H1 (cell line): Measurements from ENCODE around the gene CKAP2L. TPM values are rescaled to one million over a fixed set of nuclear protein-coding genes. Genes with fewer than 3 reads are reported as not detected.

ENCODE experiments used
- BCL11A ChIP-seq, 2 experiments: IDR thresholded peaks; one replicate each; pipeline ENCODE4 v1.6.1; 2011; ENCODE audit warnings: low read depth in 2 of 2, low read length in 2 of 2, mild to moderate bottlenecking in 2 of 2
- BRCA1 ChIP-seq: IDR thresholded peaks from 2 replicates; pipeline ENCODE4 v1.6.1; 2012; ENCODE audit warnings: low read depth, low read length, improper control_type of control experiment
- CHD7 ChIP-seq: fragments of 300-600 bp; sonication (generic); IDR thresholded peaks from 2 replicates; pipeline ENCODE4 v1.7.1; 2012; ENCODE audit warnings: low read length, moderate library complexity, mild to moderate bottlenecking, inconsistent platforms; ENCODE audit not compliant: insufficient replicate concordance
- EGR1 ChIP-seq: IDR thresholded peaks from 2 replicates; pipeline ENCODE4 v1.6.1; 2011; ENCODE audit warnings: low read depth, low read length, borderline replicate concordance
- FOSL1 ChIP-seq: IDR thresholded peaks from 2 replicates; pipeline ENCODE4 v1.6.1; 2011; ENCODE audit warnings: mild to moderate bottlenecking, low read depth, low read length, moderate library complexity; ENCODE audit not compliant: insufficient read depth
- RFX5 ChIP-seq: IDR thresholded peaks from 2 replicates; pipeline ENCODE4 v1.6.1; 2011; ENCODE audit warnings: low read depth, low read length, improper control_type of control experiment, borderline replicate concordance
- SIX5 ChIP-seq: IDR thresholded peaks from 2 replicates; pipeline ENCODE4 v1.6.1; 2011; ENCODE audit warnings: mild to moderate bottlenecking, low read depth, low read length
- TAF7 ChIP-seq: optimal IDR thresholded peaks from 2 replicates; pipeline ENCODE3; 2011; ENCODE audit warnings: low read depth, mild to moderate bottlenecking, inconsistent platforms, low read length, moderate library complexity, borderline replicate concordance
- polyA plus RNA-seq, 7 experiments: library from polyadenylated mRNA; depleted of rRNA in 3 of 7; stranded (reverse) in 5 of 7; unstranded in 2 of 7; fragments of >200 nt in 5 of 7; fragments of 200-250 nt in 2 of 7; gene quantifications; 1 replicate in 5 of 7; 2 replicates in 1 of 7; 4 replicates in 1 of 7; pipeline versions ENCODE4 v1.2.1 to v1.2.3, GENCODE V29; 2011 to 2013; ENCODE audit warnings: missing spikeins in 2 of 7, mixed read lengths in 2 of 7
- total RNA-seq: library from RNA; stranded (reverse); fragmentation: NEBNext Ultra II Directional; extraction: Animal tissue kit (Norgen Biotek cat#: 25700); gene quantifications from 2 replicates; pipeline ENCODE4 v1.2.1, GENCODE V29; 2021
- TF ChIP-seq, protein P1 (sequence below), 3 experiments: IDR thresholded peaks; 1 replicate in 2 of 3; 2 replicates in 1 of 3; pipeline versions ENCODE4 v1.5.1 to v1.6.1; 2011; ENCODE audit warnings: low read length in 3 of 3, mild to moderate bottlenecking in 3 of 3, inconsistent platforms in 2 of 3, low read depth in 1 of 3, moderate library complexity in 1 of 3; ENCODE audit not compliant: insufficient read depth in 1 of 3; ENCODE audit errors: control extremely low read depth in 1 of 3

The CKAP2L gene
- total and polyA plus RNA-seq, 2 of the 8 experiments (the other 6 are each of a cell fraction or from before 2014, with no cell fraction given) = 2.5 to 20.7 TPM

GRCh38 chr2:112782234-112782799 lies 17.9 kb upstream of the CKAP2L start (continued):
- TF ChIP-seq CHD7 (no peak), BRCA1 (no peak), TAF7 (no peak), RFX5 (no peak), EGR1 (no peak), SIX5 (no peak), FOSL1 (no peak), BCL11A (IDR thresholded peaks at IDR 0.05; ENCODE audit: low read depth in 2 of 2, low read length in 2 of 2) (no peak)
- TF ChIP-seq, protein P1, sequence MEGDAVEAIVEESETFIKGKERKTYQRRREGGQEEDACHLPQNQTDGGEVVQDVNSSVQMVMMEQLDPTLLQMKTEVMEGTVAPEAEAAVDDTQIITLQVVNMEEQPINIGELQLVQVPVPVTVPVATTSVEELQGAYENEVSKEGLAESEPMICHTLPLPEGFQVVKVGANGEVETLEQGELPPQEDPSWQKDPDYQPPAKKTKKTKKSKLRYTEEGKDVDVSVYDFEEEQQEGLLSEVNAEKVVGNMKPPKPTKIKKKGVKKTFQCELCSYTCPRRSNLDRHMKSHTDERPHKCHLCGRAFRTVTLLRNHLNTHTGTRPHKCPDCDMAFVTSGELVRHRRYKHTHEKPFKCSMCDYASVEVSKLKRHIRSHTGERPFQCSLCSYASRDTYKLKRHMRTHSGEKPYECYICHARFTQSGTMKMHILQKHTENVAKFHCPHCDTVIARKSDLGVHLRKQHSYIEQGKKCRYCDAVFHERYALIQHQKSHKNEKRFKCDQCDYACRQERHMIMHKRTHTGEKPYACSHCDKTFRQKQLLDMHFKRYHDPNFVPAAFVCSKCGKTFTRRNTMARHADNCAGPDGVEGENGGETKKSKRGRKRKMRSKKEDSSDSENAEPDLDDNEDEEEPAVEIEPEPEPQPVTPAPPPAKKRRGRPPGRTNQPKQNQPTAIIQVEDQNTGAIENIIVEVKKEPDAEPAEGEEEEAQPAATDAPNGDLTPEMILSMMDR (IDR thresholded peaks at IDR 0.05; ENCODE audit: control extremely low read depth in 1 of 3, insufficient read depth in 1 of 3, low read depth in 1 of 3, low read length in 3 of 3) = no peak
